HFF-Myc (cell line): ENCODE measurements around the gene TIMM10.
"Not testable (repeated sequence)": the region's sequence is repeated elsewhere in the genome, so short reads cannot be mapped to it uniquely, and the experiment has no call there.

ENCODE experiments used
- DNase-seq: peaks from one replicate; pipeline ENCODE4 v3.0.0-alpha.2; 2011; ENCODE audit warnings: low read depth; ENCODE audit errors: extremely low read depth
- H3K4me3 ChIP-seq: replicated peaks from 2 replicates; pipeline ENCODE4 v1.5.1; 2011; ENCODE audit warnings: low read depth, mild to moderate bottlenecking, control low read depth, low read length
- TF ChIP-seq, protein P1 (sequence below): IDR thresholded peaks from 2 replicates; pipeline ENCODE4 v1.5.1; 2012; ENCODE audit warnings: mild to moderate bottlenecking, low read depth, low read length, control low read depth; ENCODE audit errors: missing control alignments

TIMM10 gene

DNA sequence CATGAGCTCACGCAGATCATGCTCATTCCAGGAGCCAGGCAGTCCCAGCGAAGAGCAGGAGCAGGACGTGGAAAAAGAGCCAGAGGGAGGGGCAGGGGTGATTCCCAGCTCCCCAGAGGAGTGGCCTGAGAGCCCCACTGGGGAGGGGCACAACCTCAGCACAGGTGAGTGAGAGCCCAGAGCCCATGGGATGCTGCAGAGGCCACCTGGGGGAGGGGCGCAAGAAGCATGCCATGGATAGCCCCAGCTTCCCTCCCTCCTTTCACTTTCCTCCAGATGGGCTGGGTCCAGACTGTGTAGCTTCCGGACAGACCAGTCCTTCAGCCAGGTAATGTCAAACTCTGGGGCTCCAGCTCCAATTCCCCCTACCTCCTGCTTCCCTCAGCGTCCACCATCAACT lies 13.0 kb upstream of the TIMM10 start:
- TF ChIP-seq, protein P1, sequence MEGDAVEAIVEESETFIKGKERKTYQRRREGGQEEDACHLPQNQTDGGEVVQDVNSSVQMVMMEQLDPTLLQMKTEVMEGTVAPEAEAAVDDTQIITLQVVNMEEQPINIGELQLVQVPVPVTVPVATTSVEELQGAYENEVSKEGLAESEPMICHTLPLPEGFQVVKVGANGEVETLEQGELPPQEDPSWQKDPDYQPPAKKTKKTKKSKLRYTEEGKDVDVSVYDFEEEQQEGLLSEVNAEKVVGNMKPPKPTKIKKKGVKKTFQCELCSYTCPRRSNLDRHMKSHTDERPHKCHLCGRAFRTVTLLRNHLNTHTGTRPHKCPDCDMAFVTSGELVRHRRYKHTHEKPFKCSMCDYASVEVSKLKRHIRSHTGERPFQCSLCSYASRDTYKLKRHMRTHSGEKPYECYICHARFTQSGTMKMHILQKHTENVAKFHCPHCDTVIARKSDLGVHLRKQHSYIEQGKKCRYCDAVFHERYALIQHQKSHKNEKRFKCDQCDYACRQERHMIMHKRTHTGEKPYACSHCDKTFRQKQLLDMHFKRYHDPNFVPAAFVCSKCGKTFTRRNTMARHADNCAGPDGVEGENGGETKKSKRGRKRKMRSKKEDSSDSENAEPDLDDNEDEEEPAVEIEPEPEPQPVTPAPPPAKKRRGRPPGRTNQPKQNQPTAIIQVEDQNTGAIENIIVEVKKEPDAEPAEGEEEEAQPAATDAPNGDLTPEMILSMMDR: no peak
- no peak overlapping the region for H3K4me3 ChIP-seq
- no peak for DNase-seq

DNA sequence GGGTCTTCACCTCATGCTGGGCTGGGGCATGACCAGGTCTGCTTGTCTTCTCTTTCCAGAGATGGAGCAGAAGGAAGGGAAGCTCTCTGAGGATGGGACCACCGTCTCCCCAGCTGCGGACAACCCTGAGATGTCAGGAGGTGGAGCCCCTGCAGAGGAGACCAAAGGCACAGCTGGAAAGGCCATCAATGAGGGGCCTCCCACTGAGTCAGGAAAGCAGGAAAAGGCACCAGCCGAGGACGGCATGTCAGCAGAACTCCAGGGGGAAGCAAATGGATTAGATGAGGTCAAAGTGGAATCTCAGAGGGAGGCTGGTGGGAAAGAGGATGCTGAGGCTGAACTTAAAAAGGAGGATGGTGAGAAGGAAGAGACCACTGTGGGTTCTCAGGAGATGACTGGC lies 12.0 kb upstream of the TIMM10 start:
- no peak for DNase-seq
- TF ChIP-seq, protein P1: no peak
- no peak overlapping the region for H3K4me3 ChIP-seq

DNA sequence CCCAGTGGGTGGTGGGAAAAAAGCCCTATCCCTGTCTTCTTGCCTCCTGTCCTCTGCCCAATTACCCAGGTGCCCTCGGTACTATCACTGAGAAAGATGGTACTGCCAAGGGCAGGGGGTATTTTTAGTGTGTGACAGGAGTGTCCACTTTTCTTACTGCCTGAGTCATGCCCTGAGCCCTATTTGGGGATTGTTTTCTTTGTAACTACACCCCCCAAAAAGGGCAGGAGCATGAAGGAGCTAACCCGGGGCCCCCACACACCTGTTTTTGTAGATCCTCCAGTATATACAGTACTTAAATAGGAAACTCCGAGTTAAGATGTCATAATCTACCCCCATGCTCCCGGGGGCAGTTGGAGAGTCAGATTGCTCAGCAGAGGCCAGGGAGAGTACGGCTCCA lies 10.6 kb upstream of the TIMM10 start:
- TF ChIP-seq, protein P1: no peak
- no peak overlapping the region for H3K4me3 ChIP-seq
- no peak for DNase-seq

DNA sequence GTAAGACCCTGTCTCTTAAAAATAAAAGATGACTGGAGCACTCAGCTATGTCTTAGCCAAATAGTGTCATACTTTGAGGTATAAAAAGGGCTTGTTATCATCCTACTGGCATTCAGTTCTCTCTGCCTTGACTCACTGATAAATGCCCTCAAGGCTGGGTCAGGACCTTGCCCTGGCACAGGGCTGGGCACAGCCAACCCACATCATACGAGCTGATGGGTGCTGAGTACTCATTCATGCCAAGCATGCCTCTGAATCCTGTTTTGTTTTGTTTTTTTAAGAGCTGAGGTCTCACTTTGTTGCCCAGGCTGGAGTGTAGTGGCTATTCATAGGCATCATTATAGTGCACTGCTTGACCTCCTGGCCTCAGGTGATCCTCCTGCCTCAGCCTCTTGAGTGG lies 8.8 kb upstream of the TIMM10 start:
- H3K4me3 ChIP-seq: no peak overlapping the region
- TF ChIP-seq, protein P1: no peak
- no peak for DNase-seq

DNA sequence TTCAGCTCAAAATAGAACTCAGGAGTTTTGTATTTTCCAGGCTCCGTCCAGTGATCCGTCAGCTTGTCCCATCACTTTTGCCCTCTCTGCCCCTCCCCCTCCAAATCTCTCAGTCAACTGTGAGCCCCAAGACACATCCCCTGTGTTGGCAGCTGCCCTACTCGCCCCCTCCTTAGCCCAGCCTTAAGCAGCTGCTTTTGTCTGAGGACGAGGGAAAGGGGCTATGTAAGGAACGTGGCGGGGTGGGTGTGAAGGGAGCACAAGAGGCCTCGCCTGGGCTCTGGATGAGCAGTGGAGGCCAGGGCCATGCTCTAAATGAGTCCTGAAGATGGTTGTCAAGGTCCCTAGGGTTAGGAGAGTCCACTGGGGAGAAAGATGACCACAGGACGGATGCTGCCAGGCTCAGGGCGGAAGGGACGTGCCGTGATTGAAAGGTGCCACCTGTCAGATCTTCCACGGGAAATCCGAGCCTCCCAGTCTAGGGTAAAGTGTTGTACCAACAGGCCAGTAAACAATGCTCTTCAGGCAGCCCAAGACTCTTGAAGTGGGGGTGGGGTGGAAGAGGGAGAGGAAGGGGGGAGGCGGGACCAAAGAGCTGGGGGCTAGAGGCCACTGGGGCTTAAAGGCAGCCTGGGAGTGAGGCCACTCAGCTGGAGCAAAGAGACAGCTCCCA lies 6.5 kb upstream of the TIMM10 start, which contains the start of gene SMTNL1:
TSS of gene SMTNL1 (plus strand) at position 649 of the 673 bp plus-strand sequence. CDS start 5,048 bp downstream, outside the sequence.
- TF ChIP-seq, protein P1: no peak
- no peak within 1 kb of the TSS for H3K4me3 ChIP-seq
- DNase-seq: no peak

DNA sequence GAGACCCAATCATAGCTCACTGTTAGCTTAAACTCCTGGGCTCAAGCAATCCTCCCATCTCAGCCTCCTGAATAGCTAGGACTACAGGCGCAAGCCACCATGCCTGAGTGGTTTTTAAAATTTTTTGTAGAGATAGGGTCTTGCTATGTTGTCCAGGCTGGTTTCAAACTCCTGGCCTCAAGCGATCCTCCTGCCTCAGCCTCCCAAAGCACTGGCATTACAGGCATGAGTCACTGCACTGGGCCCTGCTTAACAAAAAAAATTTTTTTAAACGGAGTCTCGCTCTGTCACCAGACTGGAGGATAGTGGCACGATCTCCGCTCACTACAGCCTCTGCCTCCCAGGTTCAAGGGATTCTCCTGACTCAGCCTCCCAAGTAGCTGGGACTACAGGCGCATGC lies 3.9 kb upstream of the TIMM10 start:
- not testable (repeated sequence) for H3K4me3 ChIP-seq, DNase-seq

DNA sequence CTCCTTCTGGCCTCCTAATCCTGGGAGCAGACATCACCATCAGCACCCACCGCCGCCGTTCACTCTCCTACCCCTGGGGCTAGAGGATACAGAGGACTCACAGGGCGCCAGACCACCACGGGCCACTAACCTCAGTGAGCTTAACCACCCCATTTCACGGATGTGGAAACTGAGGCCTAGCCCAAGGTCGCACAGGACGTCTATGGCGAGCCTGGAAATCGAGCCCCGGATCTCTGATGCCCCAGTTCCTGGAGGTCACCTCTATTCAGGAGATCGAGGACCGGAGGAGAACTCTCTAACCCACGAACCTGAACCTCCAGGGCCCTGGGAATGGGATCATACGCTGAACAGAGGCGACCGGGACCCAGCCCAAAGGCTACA lies 349 bp downstream of the TIMM10 start:
- peak overlapping the region; percentile 99 for H3K4me3 ChIP-seq
- no peak for DNase-seq
- TF ChIP-seq, protein P1: no peak
